ENCODE measurements around the gene EPS15. TPM values are rescaled to one million over a fixed set of nuclear protein-coding genes. Genes with fewer than 3 reads are reported as not detected.
"Not testable (repeated sequence)": the region's sequence is repeated elsewhere in the genome, so short reads cannot be mapped to it uniquely, and the experiment has no call there.

EPS15 gene
- total RNA-seq, 2 donors from 2014 or later = 82.3 to 97.3 TPM

DNA sequence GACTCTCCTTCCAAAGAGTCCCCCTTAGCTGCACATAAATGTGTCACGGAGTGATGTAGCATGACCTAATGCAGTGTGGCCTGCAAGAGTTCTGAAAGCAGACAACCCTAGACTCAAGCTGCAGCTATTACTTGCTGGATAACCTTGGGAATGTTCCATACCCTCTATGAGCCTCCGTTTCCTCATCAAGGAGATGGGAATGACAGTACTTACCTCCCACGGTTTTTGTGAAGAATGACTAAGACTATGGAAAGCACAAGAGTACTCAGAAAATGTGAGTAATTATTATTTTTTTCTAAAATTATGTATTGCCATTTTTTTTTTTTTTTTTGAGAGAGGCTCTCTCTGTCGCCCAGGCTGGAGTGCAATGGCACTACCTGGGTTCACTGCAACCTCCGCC lies 191.7 kb downstream of the EPS15 start:
- H3K4me3 Mint-ChIP-seq = no peak overlapping the region
- H3K36me3 Mint-ChIP-seq = no peaks in the 10 kb centered on the region
- no peaks in the 10 kb centered on the region for H3K9me3 Mint-ChIP-seq
- no peak overlapping the region for H3K27ac Mint-ChIP-seq
- ATAC-seq (no peak), DNase-seq (ENCODE audit: low spot score) (no peak)
- H3K27me3 Mint-ChIP-seq = peaks cover 23 to 31% of the 10 kb centered on the region in 2 donors
- H3K4me1 Mint-ChIP-seq (ENCODE audit: low read depth in 2 of 2) = peaks cover 7% of the 10 kb centered on the region in 2 donors

DNA sequence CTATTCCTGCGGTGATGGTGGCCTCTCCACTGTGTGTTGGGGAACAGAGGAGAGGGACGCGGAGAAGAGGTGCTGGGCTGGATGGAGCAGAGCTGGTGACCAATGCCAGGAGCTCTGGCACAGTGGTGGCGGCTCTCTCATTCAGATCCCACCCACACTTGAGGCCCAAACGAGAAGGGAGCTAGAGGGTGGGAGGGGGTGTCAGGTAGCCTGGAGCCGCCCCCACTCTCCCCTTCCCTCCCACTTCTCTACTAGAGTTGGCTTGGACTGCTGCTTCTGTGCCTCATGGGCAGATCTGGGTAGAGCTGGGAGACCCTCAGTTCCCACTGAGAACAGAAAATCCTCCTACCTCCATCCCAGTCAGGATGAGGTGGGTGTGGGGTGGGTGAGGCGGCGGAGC lies 192.2 kb downstream of the EPS15 start:
- no peaks in the 10 kb centered on the region for H3K9me3 Mint-ChIP-seq
- no peak overlapping the region for H3K4me3 Mint-ChIP-seq
- H3K4me1 Mint-ChIP-seq (ENCODE audit: low read depth in 2 of 2) = peaks cover 7% of the 10 kb centered on the region in 2 donors
- ATAC-seq (no peak), DNase-seq (ENCODE audit: low spot score) (no peak)
- no peak overlapping the region for H3K27ac Mint-ChIP-seq
- no peaks in the 10 kb centered on the region for H3K36me3 Mint-ChIP-seq
- H3K27me3 Mint-ChIP-seq = peaks cover 22 to 31% of the 10 kb centered on the region in 2 donors

GRCh38 chr1:51325878-51326755 lies 192.9 kb downstream of the EPS15 start:
- ATAC-seq (no peak), DNase-seq (ENCODE audit: low spot score) (no peak)
- H3K4me1 Mint-ChIP-seq (ENCODE audit: low read depth in 2 of 2) = peaks cover 1 to 2% of the 10 kb centered on the region in 2 donors
- H3K4me3 Mint-ChIP-seq = no peak overlapping the region
- no peaks in the 10 kb centered on the region for H3K36me3 Mint-ChIP-seq
- H3K27me3 Mint-ChIP-seq = peaks cover 15 to 25% of the 10 kb centered on the region in 2 donors
- no peak overlapping the region for H3K27ac Mint-ChIP-seq
- no peaks in the 10 kb centered on the region for H3K9me3 Mint-ChIP-seq

DNA sequence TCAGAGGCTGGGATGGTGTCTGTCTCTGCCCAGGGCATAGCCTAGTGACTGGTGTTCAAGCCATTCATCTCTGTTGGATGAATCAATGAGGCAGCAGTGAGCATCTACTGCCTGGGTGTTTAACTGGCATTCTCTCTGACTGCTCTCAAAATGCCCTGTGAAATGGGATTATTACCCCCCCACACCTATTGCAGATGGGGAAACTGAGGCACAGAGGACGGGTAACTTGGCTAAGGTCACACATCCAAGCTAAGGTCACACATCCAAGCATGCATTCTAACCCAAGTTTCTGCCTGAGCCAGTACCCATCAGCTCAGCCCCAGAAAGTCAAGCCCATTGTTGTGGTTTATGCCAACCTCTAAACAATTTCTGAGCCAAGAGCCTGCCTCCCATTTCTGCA lies 193.7 kb downstream of the EPS15 start:
- no peak overlapping the region for H3K27ac Mint-ChIP-seq
- H3K4me1 Mint-ChIP-seq (ENCODE audit: low read depth in 2 of 2) = no peaks in the 10 kb centered on the region
- no peak overlapping the region for H3K4me3 Mint-ChIP-seq
- H3K27me3 Mint-ChIP-seq = peaks cover 10 to 22% of the 10 kb centered on the region in 2 donors
- no peaks in the 10 kb centered on the region for H3K9me3 Mint-ChIP-seq
- ATAC-seq (no peak), DNase-seq (ENCODE audit: low spot score) (no peak)
- H3K36me3 Mint-ChIP-seq = no peaks in the 10 kb centered on the region

- not testable (repeated sequence) for H3K4me3 Mint-ChIP-seq; ATAC-seq; H3K9me3 Mint-ChIP-seq; H3K4me1 Mint-ChIP-seq (ENCODE audit: low read depth in 2 of 2); H3K36me3 Mint-ChIP-seq; H3K27ac Mint-ChIP-seq; DNase-seq (ENCODE audit: low spot score)
- H3K27me3 Mint-ChIP-seq = peaks cover 10 to 22% of the 10 kb centered on the region in 2 donors
Measured at GRCh38 chr1:51325011-51325385, 194.1 kb downstream of the EPS15 start.

DNA sequence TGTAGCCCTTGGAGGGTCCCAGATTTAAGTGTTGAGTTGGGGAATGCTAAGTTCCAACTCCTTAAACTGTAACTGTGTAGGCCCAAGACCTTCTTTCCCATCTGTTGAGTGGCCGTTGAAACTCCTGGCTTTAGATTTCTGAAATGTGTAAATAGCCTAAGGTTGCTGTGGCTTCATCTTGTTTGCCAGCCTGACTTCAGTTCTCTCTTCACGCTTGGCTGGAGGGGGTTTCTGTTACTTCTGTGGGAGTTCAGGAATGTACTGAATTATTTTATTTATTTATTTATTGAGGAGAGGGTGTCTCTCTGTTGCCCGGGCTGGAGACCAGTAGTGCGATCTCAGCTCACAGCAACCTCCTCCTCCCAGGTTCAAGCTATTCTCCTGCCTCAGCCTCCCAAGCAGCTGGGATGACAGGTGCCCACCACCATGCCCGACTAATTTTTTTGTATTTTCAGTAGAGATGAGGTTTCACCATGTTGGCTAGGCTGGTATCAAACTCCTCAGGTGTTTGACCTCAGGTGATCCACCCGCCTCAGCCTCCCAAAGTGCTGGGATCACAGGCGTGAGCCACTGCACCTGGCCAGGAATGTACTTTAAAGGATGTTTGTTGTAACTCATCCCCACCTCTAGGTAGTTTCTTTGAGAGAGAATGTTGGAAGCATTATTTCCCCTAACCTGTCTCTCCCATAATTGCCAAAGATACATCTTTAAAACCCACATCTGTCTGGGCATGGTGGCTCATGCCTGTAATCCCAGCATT lies 194.6 kb downstream of the EPS15 start:
- Mint-ChIP-seq H3K4me3 (no peak overlapping the region), H3K27ac (no peak overlapping the region), H3K4me1 (ENCODE audit: low read depth in 2 of 2) (no peaks in the 10 kb centered on the region), H3K36me3 (no peaks in the 10 kb centered on the region), H3K9me3 (no peaks in the 10 kb centered on the region), H3K27me3 (peaks cover 10 to 22% of the 10 kb centered on the region in 2 donors)
- DNase-seq (ENCODE audit: low spot score) = no peak
- no peak for ATAC-seq

DNA sequence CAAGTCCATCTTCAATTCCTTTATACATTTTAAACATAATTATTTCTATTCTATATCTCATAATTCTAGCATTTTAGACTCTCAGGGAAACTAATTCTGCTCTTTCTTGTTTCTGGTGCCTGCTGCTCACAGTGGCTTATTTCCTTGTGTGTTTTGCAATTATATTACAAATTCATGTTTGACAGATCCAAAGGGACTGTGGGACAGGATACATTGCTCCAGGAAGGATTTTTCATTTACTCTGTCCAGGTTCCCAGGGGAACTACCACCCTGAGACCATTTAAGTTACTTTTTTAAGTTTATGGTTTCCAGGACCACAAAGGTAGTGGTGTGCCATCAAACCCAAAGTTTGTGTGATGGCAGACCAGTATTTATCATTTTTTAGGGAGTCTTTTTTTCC lies 195.3 kb downstream of the EPS15 start:
- no peak overlapping the region for H3K27ac Mint-ChIP-seq
- no peak for ATAC-seq
- no peak for DNase-seq (ENCODE audit: low spot score)
- H3K4me3 Mint-ChIP-seq = no peak overlapping the region
- H3K36me3 Mint-ChIP-seq = no peaks in the 10 kb centered on the region
- peaks cover 7 to 16% of the 10 kb centered on the region in 2 donors for H3K27me3 Mint-ChIP-seq
- H3K4me1 Mint-ChIP-seq (ENCODE audit: low read depth in 2 of 2) = no peaks in the 10 kb centered on the region
- no peaks in the 10 kb centered on the region for H3K9me3 Mint-ChIP-seq

DNA sequence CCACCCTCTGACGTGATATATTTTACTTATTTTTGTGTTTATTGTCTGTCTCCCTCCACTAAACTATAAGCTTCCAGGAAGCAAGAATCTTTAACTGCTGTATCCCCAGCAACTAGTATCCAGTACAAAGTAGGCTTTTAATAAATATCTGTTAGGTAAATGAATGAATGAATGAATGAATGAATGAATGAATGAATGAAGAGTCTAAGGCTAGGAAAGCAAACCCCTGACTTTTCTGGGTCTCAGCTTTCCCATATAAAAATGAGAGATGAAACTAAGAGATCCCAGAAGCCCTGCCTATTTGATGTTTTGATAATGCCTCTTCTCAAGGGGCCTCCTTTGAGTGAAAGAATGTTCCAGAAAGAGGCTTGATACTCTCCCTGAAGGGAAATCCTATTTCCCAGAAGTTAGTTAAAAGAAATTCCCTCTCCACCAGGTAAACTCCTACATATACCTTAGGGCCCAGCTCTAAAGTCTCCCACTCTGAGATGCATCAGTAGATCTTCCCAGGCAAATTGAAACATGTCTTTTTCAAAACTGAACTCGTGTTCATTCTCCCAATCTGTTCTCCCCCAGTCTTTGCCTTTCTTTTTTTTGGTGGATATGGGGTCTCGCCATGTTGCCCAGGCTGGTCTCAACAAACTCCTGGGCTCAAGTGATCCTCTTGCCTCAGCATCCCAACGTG lies 196.5 kb downstream of the EPS15 start:
- no peak overlapping the region for H3K4me3 Mint-ChIP-seq
- H3K4me1 Mint-ChIP-seq (ENCODE audit: low read depth in 2 of 2) = no peaks in the 10 kb centered on the region
- H3K36me3 Mint-ChIP-seq = no peaks in the 10 kb centered on the region
- ATAC-seq = no peak
- H3K27me3 Mint-ChIP-seq = peaks cover 0 to 8% of the 10 kb centered on the region in 2 donors
- H3K27ac Mint-ChIP-seq = no peak overlapping the region
- DNase-seq (ENCODE audit: low spot score) = no peak
- no peaks in the 10 kb centered on the region for H3K9me3 Mint-ChIP-seq

DNA sequence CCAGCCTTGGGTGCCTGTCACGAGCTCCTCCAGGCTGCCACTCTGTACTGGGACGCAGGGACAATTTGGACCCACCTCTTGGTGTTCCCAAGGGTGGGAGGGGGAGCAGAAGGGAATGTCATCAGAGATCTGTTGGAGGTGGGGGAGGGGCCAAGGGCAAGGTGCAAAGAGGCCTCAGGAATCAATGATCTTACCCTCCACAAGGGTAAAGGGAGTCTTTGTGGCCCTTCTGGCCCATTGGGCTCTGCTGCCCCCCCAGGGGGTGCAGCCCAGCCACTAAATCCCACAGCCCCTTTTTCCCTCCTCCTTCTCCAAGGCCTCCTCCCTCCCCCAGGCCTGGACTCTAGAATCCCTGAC lies 197.2 kb downstream of the EPS15 start:
- Mint-ChIP-seq H3K36me3 (no peaks in the 10 kb centered on the region), H3K9me3 (no peaks in the 10 kb centered on the region), H3K27me3 (peaks cover 0 to 8% of the 10 kb centered on the region in 2 donors), H3K4me1 (ENCODE audit: low read depth in 2 of 2) (no peaks in the 10 kb centered on the region), H3K27ac (no peak overlapping the region), H3K4me3 (no peak overlapping the region)
- ATAC-seq = no peak
- DNase-seq (ENCODE audit: low spot score) = no peak

DNA sequence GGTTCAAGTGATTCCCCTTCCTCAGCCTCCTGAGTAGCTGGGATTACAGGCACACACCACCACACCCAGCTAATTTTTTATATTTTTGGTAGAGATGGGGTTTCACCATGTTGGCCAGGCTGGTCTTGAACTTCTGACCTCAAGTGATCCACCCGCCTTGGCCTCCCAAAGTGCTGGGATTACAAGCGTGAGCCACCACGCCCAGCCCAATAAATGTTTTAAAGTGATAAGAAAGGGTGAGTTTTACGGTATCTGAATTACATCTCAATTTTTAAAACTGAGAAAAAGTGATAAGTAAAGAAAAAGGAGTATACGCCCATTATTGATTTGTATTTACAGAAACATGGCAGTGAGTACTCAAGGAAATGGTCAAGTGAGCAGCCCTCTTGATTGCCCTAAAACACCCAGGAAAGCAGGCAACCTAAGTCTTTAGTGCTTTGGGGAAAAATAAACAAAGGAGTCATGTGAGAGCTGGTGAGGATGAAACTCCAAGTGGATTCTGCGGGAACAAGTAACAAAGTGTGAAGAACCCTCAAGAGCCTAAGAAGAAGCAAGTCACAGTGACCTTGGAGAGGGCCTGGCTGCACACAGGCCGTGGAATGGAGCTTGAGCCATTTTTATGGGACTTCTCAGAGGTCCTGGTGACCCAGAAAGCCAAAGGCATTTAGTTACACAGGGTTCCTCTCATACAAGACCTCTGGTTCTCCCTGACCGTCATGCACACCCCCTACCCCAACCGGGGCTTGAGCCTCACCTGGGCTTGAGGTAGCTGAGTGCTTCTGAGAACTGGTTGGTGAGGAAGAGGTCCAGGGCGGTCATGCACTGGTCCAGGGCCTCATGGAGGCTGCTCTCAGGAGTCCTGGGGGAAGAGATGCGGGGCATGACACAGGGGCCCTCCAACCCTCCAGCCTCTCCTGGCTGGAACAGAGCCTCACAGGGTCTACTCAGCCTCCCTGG lies 197.8 kb downstream of the EPS15 start:
- DNase-seq (ENCODE audit: low spot score) = no peak

GRCh38 chr1:51317798-51318197 lies 201.3 kb downstream of the EPS15 start:
- ATAC-seq = peak in 1 of 2 donors; percentile 8
- Mint-ChIP-seq H3K36me3 (no peaks in the 10 kb centered on the region), H3K9me3 (no peaks in the 10 kb centered on the region), H3K4me3 (no peak overlapping the region), H3K4me1 (ENCODE audit: low read depth in 2 of 2) (peaks cover 0 to 8% of the 10 kb centered on the region in 2 donors), H3K27me3 (no peaks in the 10 kb centered on the region), H3K27ac (no peak overlapping the region)
- DNase-seq (ENCODE audit: low spot score) = no peak

More for the DNA sequence above, 197.8 kb downstream of the EPS15 start:
- ATAC-seq = peak in 1 of 2 donors; percentile 25
- Mint-ChIP-seq H3K4me3 (no peak overlapping the region), H3K27ac (no peak overlapping the region), H3K27me3 (peaks cover 0 to 8% of the 10 kb centered on the region in 2 donors), H3K4me1 (ENCODE audit: low read depth in 2 of 2) (peaks cover 0 to 2% of the 10 kb centered on the region in 2 donors), H3K36me3 (no peaks in the 10 kb centered on the region), H3K9me3 (no peaks in the 10 kb centered on the region)

GRCh38 chr1:51316846-51317120 lies 202.3 kb downstream of the EPS15 start:
- H3K36me3 Mint-ChIP-seq = no peaks in the 10 kb centered on the region
- no peak for ATAC-seq
- H3K4me3 Mint-ChIP-seq = no peak overlapping the region
- peaks cover 0 to 8% of the 10 kb centered on the region in 2 donors for H3K4me1 Mint-ChIP-seq (ENCODE audit: low read depth in 2 of 2)
- no peaks in the 10 kb centered on the region for H3K27me3 Mint-ChIP-seq
- no peak for DNase-seq (ENCODE audit: low spot score)
- H3K9me3 Mint-ChIP-seq = no peaks in the 10 kb centered on the region
- H3K27ac Mint-ChIP-seq = no peak overlapping the region

Measured in natural killer cell treated with Interleukin-12 subunit alpha and Interleukin-12 subunit beta and Interleukin-15 and Interleukin-18, amount 100 ng/mL, for 72 hours (primary cell).